K562 (cell line): ENCODE data around the gene NCKAP1. TPM values are rescaled to one million over a fixed set of nuclear protein-coding genes. Genes with fewer than 3 reads are reported as not detected.
A peak's percentile ranks its signal among the peaks of the same experiment; 100 is the strongest.

Experiments used
- ATAC-seq: fragments of 200-7000 bp; cut with Tn5 transposase; 3 replicates; pipeline ENCODE4 v1.9.1; 2020; ENCODE audit warnings: moderate library complexity
- BruUV-seq: library from RNA; stranded (reverse); fragments of 400-500 nt; replicated peaks from 2 replicates; lab custom pipeline; 2021; lab: Mats Ljungman, UMichigan
- CTCF ChIA-PET: fragments of 300-600 bp; formaldehyde crosslinking; extraction: SDS; loops from one replicate; lab custom pipeline; 2021; ENCODE audit warnings: low intra/inter-chr PET ratio; lab: Yijun Ruan, JAX
- POLR2A ChIA-PET: fragments of 300-600, 350-650 bp; sonication (Branson Sonifier 250); formaldehyde crosslinking; extraction: SDS; loops from one replicate; lab custom pipeline; 2021; ENCODE audit warnings: antibody characterized with exemption, inconsistent platforms; lab: Yijun Ruan, JAX
- DNase-seq, 4 experiments: peaks; one replicate each; pipeline versions ENCODE4 v3.0.0 to v3.0.0-alpha.2; 2011 to 2018; ENCODE audit warnings: low spot score in 3 of 4, mixed read lengths in 3 of 4; ENCODE audit errors: extremely low read depth in 1 of 4
- FAIRE-seq: peaks from 2 replicates; lab custom pipeline; 2011; peaks lifted over from hg19 to GRCh38; lab: Jason Lieb, UNC
- H2AFZ ChIP-seq: 2 replicates; pipeline ENCODE4 v1.6.0; 2011; ENCODE audit warnings: low read depth, low read length, control low read depth, inconsistent platforms
- H3K27ac ChIP-seq: fragments of 200-600 bp; 3 replicates; pipeline ENCODE4 v1.8.0; 2011; ENCODE audit warnings: low read depth, mild to moderate bottlenecking, control low read depth, inconsistent platforms, low read length, moderate library complexity, mixed read lengths; ENCODE audit errors: extremely low read depth
- H3K27me3 ChIP-seq, 2 experiments: fragments of 300-600 bp in 1 of 2; 2 replicates in 1 of 2; 3 replicates in 1 of 2; pipeline versions ENCODE4 v1.6.0 to v1.8.0; 2011; ENCODE audit warnings: inconsistent platforms in 2 of 2, low read length in 2 of 2, mild to moderate bottlenecking in 1 of 2, mixed read lengths in 1 of 2, moderate library complexity in 1 of 2; ENCODE audit not compliant: control insufficient read depth in 2 of 2, insufficient read depth in 2 of 2
- H3K36me3 ChIP-seq: fragments of 300-600 bp; 3 replicates; pipeline ENCODE4 v1.8.0; 2011; ENCODE audit warnings: mild to moderate bottlenecking, low read length, inconsistent platforms; ENCODE audit not compliant: control insufficient read depth, insufficient read depth
- H3K4me1 ChIP-seq, 2 experiments: fragments of 200-600 bp in 1 of 2; replicated peaks in 1 of 2; 2 replicates in 1 of 2; 3 replicates in 1 of 2; pipeline versions ENCODE4 v1.5.1 to v1.8.0; 2011; ENCODE audit warnings: inconsistent platforms in 2 of 2, low read length in 2 of 2, mild to moderate bottlenecking in 1 of 2, mixed read lengths in 1 of 2, moderate library complexity in 1 of 2; ENCODE audit not compliant: control insufficient read depth in 2 of 2, insufficient read depth in 2 of 2
- H3K4me2 ChIP-seq: 2 replicates; pipeline ENCODE4 v1.6.1; 2011; ENCODE audit warnings: low read length, control low read depth, inconsistent platforms, mixed read lengths; ENCODE audit not compliant: insufficient read depth
- H3K4me3 ChIP-seq: fragments of 200-600 bp; sonication (generic), shearing (Covaris generic); 2 replicates; pipeline ENCODE4 v1.5.1; 2016; ENCODE audit warnings: control low read depth, inconsistent platforms
- H3K79me2 ChIP-seq: fragments of 200-600 bp; 3 replicates; pipeline ENCODE4 v1.8.0; 2011; ENCODE audit warnings: low read length, inconsistent platforms; ENCODE audit not compliant: control insufficient read depth, insufficient read depth
- H3K9ac ChIP-seq, 2 experiments: 2 replicates each; pipeline versions ENCODE4 v1.6.0 to v1.6.1; 2011; ENCODE audit warnings: low read depth in 2 of 2, low read length in 2 of 2, control low read depth in 1 of 2, inconsistent platforms in 1 of 2, mild to moderate bottlenecking in 1 of 2, mixed read lengths in 1 of 2; ENCODE audit not compliant: insufficient read depth in 1 of 2
- H3K9me1 ChIP-seq: one replicate; pipeline ENCODE4 v1.6.0; 2011; ENCODE audit warnings: inconsistent platforms, mild to moderate bottlenecking, low read length, moderate library complexity; ENCODE audit not compliant: control insufficient read depth, insufficient read depth
- H3K9me3 ChIP-seq: replicated peaks from 2 replicates; pipeline ENCODE4 v1.5.1; 2011; ENCODE audit warnings: low read depth, low read length, inconsistent platforms; ENCODE audit not compliant: control insufficient read depth, insufficient read depth
- H4K20me1 ChIP-seq: replicated peaks from 2 replicates; pipeline ENCODE4 v1.6.1; 2011; ENCODE audit warnings: low read length, inconsistent platforms, mixed read lengths; ENCODE audit not compliant: control insufficient read depth, insufficient read depth
- ATF3 ChIP-seq, 2 experiments: fragments of 450-650 bp in 1 of 2; sonication (generic) in 1 of 2; formaldehyde crosslinking in 1 of 2; IDR thresholded peaks in 1 of 2; conservative IDR thresholded peaks in 1 of 2; 2 replicates each; pipeline versions ENCODE4 v1.6.1 to v1.8.1; 2016 to 2023; ENCODE audit warnings: mild to moderate bottlenecking in 2 of 2, moderate library complexity in 2 of 2, inconsistent platforms in 1 of 2, missing genetic modification reagents in 1 of 2
- FOXA1 ChIP-seq: fragments of 450-650 bp; IDR thresholded peaks from 2 replicates; pipeline ENCODE4 v1.6.1; 2016; ENCODE audit warnings: mild to moderate bottlenecking, borderline replicate concordance
- FOXJ2 ChIP-seq: fragments of 200-800 bp; sonication (Bioruptor generic); IDR thresholded peaks from 2 replicates; pipeline ENCODE4 v1.6.1; 2016; ENCODE audit warnings: missing genetic modification characterization, missing compliant biosample characterization
- MEF2A ChIP-seq: IDR thresholded peaks from 2 replicates; pipeline ENCODE4 v1.6.1; 2011; ENCODE audit warnings: low read depth, mild to moderate bottlenecking, low read length, moderate library complexity; ENCODE audit not compliant: control insufficient read depth
- MEF2D ChIP-seq: conservative IDR thresholded peaks from 2 replicates; pipeline ENCODE4 v1.6.1; 2016; ENCODE audit warnings: low read depth, missing genetic modification characterization, missing compliant biosample characterization
- NFATC3 ChIP-seq: fragments of 450-650 bp; IDR thresholded peaks from 2 replicates; pipeline ENCODE4 v1.6.1; 2017; ENCODE audit warnings: mild to moderate bottlenecking
- PHF8 ChIP-seq: fragments of 200-600 bp; sonication (generic); IDR thresholded peaks from 2 replicates; pipeline ENCODE4 v1.6.1; 2012; ENCODE audit warnings: mixed run types, mild to moderate bottlenecking, inconsistent platforms, low read length, moderate library complexity, borderline replicate concordance
- RFX1 ChIP-seq: fragments of 450-650 bp; IDR thresholded peaks from 2 replicates; pipeline ENCODE4 v1.6.1; 2016; ENCODE audit warnings: mild to moderate bottlenecking, moderate library complexity
- SRSF1 ChIP-seq: fragments of 200-400 bp; formaldehyde crosslinking; IDR thresholded peaks from 2 replicates; pipeline ENCODE4 v1.6.1; 2017; ENCODE audit warnings: mild to moderate bottlenecking, low read depth, low read length, moderate library complexity
- TOE1 ChIP-seq, 2 experiments: fragments of 450-650 bp in 1 of 2; sonication (generic) in 1 of 2; formaldehyde crosslinking in 1 of 2; IDR thresholded peaks; 2 replicates each; pipeline versions ENCODE4 v1.7.1 to v1.8.0; 2016 to 2022; ENCODE audit warnings: borderline replicate concordance in 2 of 2, mild to moderate bottlenecking in 2 of 2, antibody characterized with exemption in 1 of 2, inconsistent platforms in 1 of 2, low read depth in 1 of 2, missing genetic modification reagents in 1 of 2, moderate library complexity in 1 of 2
- ZNF518B ChIP-seq: fragments of 250-450 bp; sonication (Bioruptor Pico); IDR thresholded peaks from 2 replicates; pipeline ENCODE4 v1.5.0; 2021; ENCODE audit warnings: mild to moderate bottlenecking, moderate library complexity
- WGBS: fragments of 100-300 bp; shearing (Covaris generic); methylation state at CpG from one replicate; pipeline ENCODE4 v1.1.6; 2016; ENCODE audit warnings: low coverage, mixed read lengths; ENCODE audit not compliant: insufficient coverage; ENCODE audit errors: missing lambda C conversion rate; 5-methylcytosine and 5-hydroxymethylcytosine counted together
- in situ Hi-C: fragments of 300-500 bp; cut with MboI; formaldehyde crosslinking; loops from 4 replicates; pipeline ENCODE4 v1.15.0; 2018; ENCODE audit warnings: inconsistent platforms, mixed read lengths
- intact Hi-C: fragments of 100-400 bp; cut with micrococcal nuclease; formaldehyde crosslinking; loops from 2 replicates; pipeline ENCODE4 v1.14.2; 2022
- polyA plus RNA-seq, 8 experiments: library from polyadenylated mRNA; depleted of rRNA in 4 of 8; stranded (reverse) in 5 of 8; unstranded in 3 of 8; fragments of >200 nt; fragmentation: Nextera tagmentation in 2 of 8; fragmentation: Illumina TruSeq in 1 of 8; extraction: Ambion mirVana in 2 of 8; extraction: Trizol in 1 of 8; gene quantifications; 2 replicates each; pipeline versions ENCODE4 v1.2.1 to v1.2.3, GENCODE V29; 2011 to 2014; ENCODE audit warnings: inconsistent platforms in 1 of 8, missing spikeins in 1 of 8
- total RNA-seq, 7 experiments: library from RNA; depleted of rRNA in 6 of 7; stranded (reverse); fragments of >200 nt in 6 of 7; fragmentation: Illumina TruSeq in 2 of 7; extraction: Trizol in 2 of 7; gene quantifications; 2 replicates each; pipeline versions ENCODE4 v1.2.1 to v1.2.3, GENCODE V29; 2011 to 2021; ENCODE audit warnings: low replicate concordance in 1 of 7
- TF ChIP-seq, protein P1 (sequence below), 2 experiments: fragments of 450-650 bp; IDR thresholded peaks; 2 replicates each; pipeline ENCODE4 v1.6.1; 2016

Gene NCKAP1
- total and polyA plus RNA-seq, 9 of the 15 experiments (the other 6 are each of a cell fraction or from before 2014, with no cell fraction given): 34.0 to 153 (median 88.7) TPM

DNA sequence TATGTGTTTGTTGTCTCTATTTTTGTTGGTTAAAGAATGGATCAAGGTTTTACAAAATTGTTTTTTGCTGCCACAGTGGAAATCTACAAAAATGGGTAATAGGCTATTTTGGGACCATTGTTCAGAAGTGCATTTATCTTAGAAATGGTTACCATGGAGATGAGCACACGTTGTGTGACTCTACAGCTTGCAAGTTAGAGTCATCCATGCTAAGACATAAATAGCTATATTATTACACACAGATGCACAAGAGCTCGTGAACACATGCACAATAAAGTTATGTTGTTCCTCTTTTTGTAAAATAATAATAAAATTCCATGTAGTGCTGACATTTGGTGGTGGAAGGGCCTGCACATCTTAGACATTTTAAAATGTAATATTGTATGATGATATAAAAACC lies 24.8 kb upstream of the NCKAP1 start:
- H3K4me1 ChIP-seq: peaks cover 0 to 10% of the 10 kb centered on the region in 2 experiments; a peak in 3 of 5 replicates
- FAIRE-seq (no peak), DNase-seq (peak in 1 of 4 experiments; percentile 30), ATAC-seq (peak; percentile 43; the same call in 2 of the 3 replicates)
- no peaks in the 10 kb centered on the region for H4K20me1 ChIP-seq
- BruUV-seq: no TSS peak
- no peak overlapping the region for H3K9ac ChIP-seq
- no peak overlapping the region for H3K27ac ChIP-seq
- no peaks in the 10 kb centered on the region for H3K79me2 ChIP-seq
- CTCF ChIA-PET: no interaction called here
- in situ Hi-C loops: no loop called here
- no peak overlapping the region for H3K4me2 ChIP-seq
- H3K36me3 ChIP-seq: no peaks in the 10 kb centered on the region
- POLR2A ChIA-PET: interaction anchor here (0.6 kb wide), 1 partner anchor 38 kb away, joined by 3 read pairs; no protein-coding TSS in a partner anchor
- WGBS: 6% methylated on average over 2 of the region's 2 CpGs
- 0 out of 2 replicates have a peak, but pooled peaks cover 2% of the 10 kb centered on the region for H3K9me3 ChIP-seq
- H3K27me3 ChIP-seq: no peaks in the 10 kb centered on the region
- no peak overlapping the region for H3K4me3 ChIP-seq
- no peak overlapping the region for H2AFZ ChIP-seq
- intact Hi-C loops: no loop called here
- H3K9me1 ChIP-seq: no peaks in the 10 kb centered on the region
- TF ChIP-seq ATF3 (IDR thresholded peaks at IDR 0.05) (peak; percentile 55), ATF3 (CRISPR knock-in tag; conservative IDR thresholded peaks at IDR 0.05) (no peak), SRSF1 (no peak), RFX1 (peak; percentile 90), FOXJ2 (tag) (peak; percentile 68; the same call in 1 of the 2 replicates), FOXA1 (no peak), MEF2D (tag) (0 out of 2 replicates have a peak, but pooled peaks have one; percentile 19), TOE1 (IDR thresholded peaks at IDR 0.05; ENCODE audit: borderline replicate concordance) (no peak), TOE1 (CRISPR knock-in tag; IDR thresholded peaks at IDR 0.05; ENCODE audit: borderline replicate concordance, low read depth) (no peak), MEF2A (peak; percentile 91), NFATC3 (no peak), ZNF518B (CRISPR knock-in tag) (no peak), PHF8 (no peak)
- TF ChIP-seq, protein P1, sequence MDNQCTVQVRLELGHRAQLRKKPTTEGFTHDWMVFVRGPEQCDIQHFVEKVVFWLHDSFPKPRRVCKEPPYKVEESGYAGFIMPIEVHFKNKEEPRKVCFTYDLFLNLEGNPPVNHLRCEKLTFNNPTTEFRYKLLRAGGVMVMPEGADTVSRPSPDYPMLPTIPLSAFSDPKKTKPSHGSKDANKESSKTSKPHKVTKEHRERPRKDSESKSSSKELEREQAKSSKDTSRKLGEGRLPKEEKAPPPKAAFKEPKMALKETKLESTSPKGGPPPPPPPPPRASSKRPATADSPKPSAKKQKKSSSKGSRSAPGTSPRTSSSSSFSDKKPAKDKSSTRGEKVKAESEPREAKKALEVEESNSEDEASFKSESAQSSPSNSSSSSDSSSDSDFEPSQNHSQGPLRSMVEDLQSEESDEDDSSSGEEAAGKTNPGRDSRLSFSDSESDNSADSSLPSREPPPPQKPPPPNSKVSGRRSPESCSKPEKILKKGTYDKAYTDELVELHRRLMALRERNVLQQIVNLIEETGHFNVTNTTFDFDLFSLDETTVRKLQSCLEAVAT (IDR thresholded peaks at IDR 0.05): no peak
